PFSK-1 (cell line): ENCODE data around the gene MAGI2.

Experiments
- POLR2AphosphoS5 ChIP-seq: IDR thresholded peaks from 2 replicates; pipeline ENCODE4 v1.6.1; 2012; ENCODE audit warnings: low read depth, mild to moderate bottlenecking, control low read depth, low read length, moderate library complexity
- SIN3A ChIP-seq: IDR thresholded peaks from 2 replicates; pipeline ENCODE4 v1.6.1; 2012; ENCODE audit warnings: mild to moderate bottlenecking, low read length, moderate library complexity, borderline replicate concordance; ENCODE audit not compliant: insufficient read depth
- TAF1 ChIP-seq: IDR thresholded peaks from 2 replicates; pipeline ENCODE4 v1.6.1; 2012; ENCODE audit warnings: low read length, control low read depth, borderline replicate concordance; ENCODE audit not compliant: insufficient read depth
- TF ChIP-seq, protein P1 (sequence below), 2 experiments: IDR thresholded peaks; 2 replicates each; pipeline versions ENCODE4 v1.6.1 to v1.8.0; 2011 to 2012; ENCODE audit warnings: low read depth in 2 of 2, low read length in 2 of 2, control low read depth in 1 of 2, inconsistent platforms in 1 of 2, mild to moderate bottlenecking in 1 of 2, moderate library complexity in 1 of 2; ENCODE audit not compliant: insufficient read depth in 1 of 2

DNA sequence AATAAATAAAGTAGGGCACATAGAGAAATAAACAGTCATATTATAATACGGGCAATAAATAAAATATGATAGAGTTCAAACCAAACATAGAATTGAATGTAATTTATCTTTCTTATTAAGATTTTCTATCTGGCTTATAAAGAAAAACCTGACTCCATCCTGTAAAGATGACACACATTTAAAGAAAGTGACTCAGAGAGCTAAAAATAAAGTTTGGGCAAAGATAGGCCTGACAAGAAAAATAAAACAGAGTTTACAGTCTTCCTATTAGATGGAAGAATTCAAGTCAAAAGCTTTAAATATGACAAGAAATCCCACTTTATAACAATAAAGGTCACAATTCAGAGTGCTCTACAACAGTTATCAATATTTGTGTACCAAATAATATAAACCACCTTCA is 1074.3 kb downstream of the MAGI2 start:
- no peak for TF ChIP-seq POLR2AphosphoS5
- no peak for TF ChIP-seq SIN3A
- TF ChIP-seq TAF1 = no peak
- TF ChIP-seq, protein P1, sequence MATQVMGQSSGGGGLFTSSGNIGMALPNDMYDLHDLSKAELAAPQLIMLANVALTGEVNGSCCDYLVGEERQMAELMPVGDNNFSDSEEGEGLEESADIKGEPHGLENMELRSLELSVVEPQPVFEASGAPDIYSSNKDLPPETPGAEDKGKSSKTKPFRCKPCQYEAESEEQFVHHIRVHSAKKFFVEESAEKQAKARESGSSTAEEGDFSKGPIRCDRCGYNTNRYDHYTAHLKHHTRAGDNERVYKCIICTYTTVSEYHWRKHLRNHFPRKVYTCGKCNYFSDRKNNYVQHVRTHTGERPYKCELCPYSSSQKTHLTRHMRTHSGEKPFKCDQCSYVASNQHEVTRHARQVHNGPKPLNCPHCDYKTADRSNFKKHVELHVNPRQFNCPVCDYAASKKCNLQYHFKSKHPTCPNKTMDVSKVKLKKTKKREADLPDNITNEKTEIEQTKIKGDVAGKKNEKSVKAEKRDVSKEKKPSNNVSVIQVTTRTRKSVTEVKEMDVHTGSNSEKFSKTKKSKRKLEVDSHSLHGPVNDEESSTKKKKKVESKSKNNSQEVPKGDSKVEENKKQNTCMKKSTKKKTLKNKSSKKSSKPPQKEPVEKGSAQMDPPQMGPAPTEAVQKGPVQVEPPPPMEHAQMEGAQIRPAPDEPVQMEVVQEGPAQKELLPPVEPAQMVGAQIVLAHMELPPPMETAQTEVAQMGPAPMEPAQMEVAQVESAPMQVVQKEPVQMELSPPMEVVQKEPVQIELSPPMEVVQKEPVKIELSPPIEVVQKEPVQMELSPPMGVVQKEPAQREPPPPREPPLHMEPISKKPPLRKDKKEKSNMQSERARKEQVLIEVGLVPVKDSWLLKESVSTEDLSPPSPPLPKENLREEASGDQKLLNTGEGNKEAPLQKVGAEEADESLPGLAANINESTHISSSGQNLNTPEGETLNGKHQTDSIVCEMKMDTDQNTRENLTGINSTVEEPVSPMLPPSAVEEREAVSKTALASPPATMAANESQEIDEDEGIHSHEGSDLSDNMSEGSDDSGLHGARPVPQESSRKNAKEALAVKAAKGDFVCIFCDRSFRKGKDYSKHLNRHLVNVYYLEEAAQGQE (IDR thresholded peaks at IDR 0.05; ENCODE audit: insufficient read depth in 1 of 2, low read depth in 2 of 2, low read length in 2 of 2) = no peak
